ENCODE measurements around the gene CPSF6.
"Not testable (repeated sequence)": the region's sequence is repeated elsewhere in the genome, so short reads cannot be mapped to it uniquely, and the experiment has no call there.

Gene CPSF6

DNA sequence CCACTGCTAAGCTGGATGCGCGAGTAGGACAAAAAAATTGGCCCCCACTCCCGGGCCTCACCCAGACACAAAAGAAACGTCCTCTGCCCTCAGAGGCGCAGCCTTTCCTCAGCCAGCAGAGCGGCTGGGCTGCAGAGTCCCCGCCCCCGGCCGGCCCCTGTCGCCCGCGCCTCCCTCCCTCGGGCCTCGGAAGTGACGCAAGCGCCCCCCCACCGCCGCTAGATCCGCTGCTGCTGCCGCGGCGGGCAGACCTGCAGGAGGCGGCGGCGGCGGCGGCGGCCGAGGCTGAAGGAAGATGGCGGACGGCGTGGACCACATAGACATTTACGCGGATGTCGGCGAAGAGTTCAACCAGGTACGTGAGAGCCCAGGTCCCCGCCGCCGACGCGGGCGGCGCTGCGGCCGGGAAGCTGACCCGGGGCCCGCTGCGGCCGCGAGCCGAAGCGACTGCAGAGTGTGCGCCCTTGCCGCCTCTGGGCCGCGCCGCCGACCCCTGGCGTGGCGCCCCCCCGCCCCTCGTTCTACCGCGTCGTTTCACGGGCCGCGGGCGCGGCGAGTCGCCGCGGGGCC lies at the start of gene CPSF6:
TSS of gene CPSF6 (plus strand) at position 218 of the 570 bp plus-strand sequence. CDS start at position 296, 78 bp downstream.
- peaks cover 23 to 25% of the 10 kb centered on the region in 2 donors for H3K4me1 ChIP-seq (ENCODE audit: control insufficient read depth in 2 of 2, insufficient read depth in 2 of 2, low read length in 2 of 2)
- no peaks in the 10 kb centered on the region for H3K36me3 ChIP-seq (ENCODE audit: control insufficient read depth in 2 of 2, insufficient read depth in 2 of 2, low read length in 2 of 2)
- H3K4me3 ChIP-seq (ENCODE audit: low read length in 2 of 2) = peak within 1 kb of the TSS; percentile 83 to 87
- H3K9me3 ChIP-seq (ENCODE audit: control insufficient read depth in 2 of 2, low read length in 2 of 2) = no peaks in the 10 kb centered on the region
- no peaks in the 10 kb centered on the region for H3K27me3 ChIP-seq (ENCODE audit: control insufficient read depth in 2 of 2, insufficient read depth in 2 of 2, low read length in 2 of 2)
- peak within 1 kb of the TSS; percentile 92 to 94 for H3K9ac ChIP-seq (ENCODE audit: low read depth in 1 of 2, low read length in 2 of 2)
- peak within 1 kb of the TSS; percentile 92 to 94 for H3K27ac ChIP-seq (ENCODE audit: low read depth in 2 of 2, low read length in 2 of 2)

DNA sequence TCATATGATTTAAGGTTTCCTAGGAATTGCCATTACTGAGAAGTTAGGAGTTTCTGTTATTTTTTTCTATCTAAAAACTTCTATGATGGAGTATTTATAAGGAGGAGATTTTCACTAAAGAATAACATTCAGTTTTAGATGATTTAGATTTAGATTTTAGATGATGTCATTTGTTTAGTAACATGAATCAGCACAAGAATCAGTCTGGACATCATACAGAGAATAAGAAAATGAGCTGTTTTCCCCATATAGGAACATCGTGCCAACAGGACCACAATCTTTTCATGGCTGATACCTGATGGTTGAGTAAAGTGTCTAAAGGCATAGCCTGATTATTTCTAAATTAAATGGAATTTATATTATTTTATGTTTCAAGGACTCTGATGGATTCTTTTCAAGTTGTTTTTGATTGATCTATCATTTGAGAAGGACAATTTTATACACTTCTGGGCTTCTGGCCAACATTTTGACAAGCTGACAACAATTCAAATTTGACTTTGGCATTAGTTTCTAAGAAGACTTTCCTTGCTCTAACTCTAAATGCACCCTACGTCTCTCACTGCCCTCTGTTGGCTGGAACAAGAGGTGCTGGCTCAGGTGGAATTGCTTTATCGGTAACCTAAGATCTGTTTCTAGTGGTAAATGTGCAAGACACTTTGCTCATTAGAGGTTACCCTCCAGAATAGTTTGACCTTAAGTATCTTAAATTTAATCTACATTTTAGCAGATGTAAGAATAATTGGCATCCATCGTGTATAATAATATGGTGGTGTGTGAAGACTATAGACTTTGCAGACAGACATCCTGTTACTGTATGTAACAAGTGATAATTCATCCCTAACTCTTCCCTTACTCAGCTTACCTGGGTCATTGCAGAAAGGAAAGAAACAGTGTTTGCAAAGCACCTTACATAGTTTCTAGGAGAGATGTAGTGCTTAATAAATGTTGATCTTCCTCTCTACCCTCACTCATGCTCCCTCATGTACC lies 42.8 kb upstream of the CPSF6 start:
- Histone ChIP-seq H3K27me3 (ENCODE audit: control insufficient read depth in 2 of 2, insufficient read depth in 2 of 2, low read length in 2 of 2) (no peaks in the 10 kb centered on the region), H3K36me3 (ENCODE audit: control insufficient read depth in 2 of 2, insufficient read depth in 2 of 2, low read length in 2 of 2) (no peaks in the 10 kb centered on the region), H3K4me3 (ENCODE audit: low read length in 2 of 2) (no peak overlapping the region), H3K4me1 (ENCODE audit: control insufficient read depth in 2 of 2, insufficient read depth in 2 of 2, low read length in 2 of 2) (no peaks in the 10 kb centered on the region), H3K9ac (ENCODE audit: low read depth in 1 of 2, low read length in 2 of 2) (no peak overlapping the region), H3K9me3 (ENCODE audit: control insufficient read depth in 2 of 2, low read length in 2 of 2) (peaks cover 9 to 19% of the 10 kb centered on the region in 2 donors), H3K27ac (ENCODE audit: low read depth in 2 of 2, low read length in 2 of 2) (no peak overlapping the region)

DNA sequence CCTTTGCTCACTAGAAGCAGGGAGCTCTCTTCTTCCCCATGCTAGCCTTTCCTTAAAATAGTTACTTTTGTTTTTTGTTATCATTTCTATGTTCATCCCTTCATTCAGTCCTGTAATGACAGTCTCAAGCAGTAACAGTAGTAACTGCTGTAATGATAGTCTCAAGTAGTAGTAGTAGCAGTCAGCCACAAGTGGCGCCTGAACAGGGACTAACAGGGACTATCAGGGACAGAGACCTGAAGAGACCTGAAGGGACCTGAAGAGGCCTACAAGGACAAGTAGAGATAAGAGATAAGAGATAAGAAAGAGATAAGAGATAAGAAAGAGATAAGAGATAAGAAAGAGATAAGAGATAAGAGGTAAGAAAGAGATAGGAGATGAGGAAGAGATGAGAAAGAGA lies 39.4 kb upstream of the CPSF6 start:
- not testable (repeated sequence) for H3K36me3 ChIP-seq (ENCODE audit: control insufficient read depth in 2 of 2, insufficient read depth in 2 of 2, low read length in 2 of 2); H3K9ac ChIP-seq (ENCODE audit: low read depth in 1 of 2, low read length in 2 of 2); H3K4me1 ChIP-seq (ENCODE audit: control insufficient read depth in 2 of 2, insufficient read depth in 2 of 2, low read length in 2 of 2); H3K27me3 ChIP-seq (ENCODE audit: control insufficient read depth in 2 of 2, insufficient read depth in 2 of 2, low read length in 2 of 2); H3K4me3 ChIP-seq (ENCODE audit: low read length in 2 of 2); H3K27ac ChIP-seq (ENCODE audit: low read depth in 2 of 2, low read length in 2 of 2)
- peaks cover 9 to 19% of the 10 kb centered on the region in 2 donors for H3K9me3 ChIP-seq (ENCODE audit: control insufficient read depth in 2 of 2, low read length in 2 of 2)

- Histone ChIP-seq H3K9me3 (ENCODE audit: control insufficient read depth in 2 of 2, low read length in 2 of 2) (peaks cover 9 to 16% of the 10 kb centered on the region in 2 donors), H3K4me1 (ENCODE audit: control insufficient read depth in 2 of 2, insufficient read depth in 2 of 2, low read length in 2 of 2) (no peaks in the 10 kb centered on the region), H3K9ac (ENCODE audit: low read depth in 1 of 2, low read length in 2 of 2) (no peak overlapping the region), H3K4me3 (ENCODE audit: low read length in 2 of 2) (no peak overlapping the region), H3K27me3 (ENCODE audit: control insufficient read depth in 2 of 2, insufficient read depth in 2 of 2, low read length in 2 of 2) (no peaks in the 10 kb centered on the region), H3K36me3 (ENCODE audit: control insufficient read depth in 2 of 2, insufficient read depth in 2 of 2, low read length in 2 of 2) (no peaks in the 10 kb centered on the region), H3K27ac (ENCODE audit: low read depth in 2 of 2, low read length in 2 of 2) (no peak overlapping the region)
Measured at GRCh38 chr12:69204191-69204590, 35.2 kb upstream of the CPSF6 start.

DNA sequence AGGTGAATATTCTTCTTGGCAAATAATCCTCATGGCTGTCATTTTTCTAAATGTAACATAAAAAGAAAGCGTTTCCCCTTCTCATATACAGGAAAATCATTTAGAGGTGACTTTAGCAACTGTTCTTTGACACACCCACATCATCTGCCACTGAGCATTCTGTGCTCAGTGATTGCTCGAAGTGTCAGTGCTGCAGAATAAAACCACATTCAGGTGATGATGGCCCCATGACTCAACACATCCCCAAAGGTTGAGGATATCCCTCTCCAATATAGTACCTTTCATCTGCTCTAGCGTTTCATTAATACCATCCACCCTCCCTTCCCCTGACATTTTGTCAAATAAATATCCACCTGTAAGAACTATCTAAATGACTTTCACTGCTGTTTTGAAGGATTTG lies 28.7 kb upstream of the CPSF6 start:
- Histone ChIP-seq H3K9ac (ENCODE audit: low read depth in 1 of 2, low read length in 2 of 2) (no peak overlapping the region), H3K36me3 (ENCODE audit: control insufficient read depth in 2 of 2, insufficient read depth in 2 of 2, low read length in 2 of 2) (no peaks in the 10 kb centered on the region), H3K4me3 (ENCODE audit: low read length in 2 of 2) (no peak overlapping the region), H3K9me3 (ENCODE audit: control insufficient read depth in 2 of 2, low read length in 2 of 2) (no peaks in the 10 kb centered on the region), H3K4me1 (ENCODE audit: control insufficient read depth in 2 of 2, insufficient read depth in 2 of 2, low read length in 2 of 2) (no peaks in the 10 kb centered on the region), H3K27ac (ENCODE audit: low read depth in 2 of 2, low read length in 2 of 2) (no peak overlapping the region), H3K27me3 (ENCODE audit: control insufficient read depth in 2 of 2, insufficient read depth in 2 of 2, low read length in 2 of 2) (no peaks in the 10 kb centered on the region)

DNA sequence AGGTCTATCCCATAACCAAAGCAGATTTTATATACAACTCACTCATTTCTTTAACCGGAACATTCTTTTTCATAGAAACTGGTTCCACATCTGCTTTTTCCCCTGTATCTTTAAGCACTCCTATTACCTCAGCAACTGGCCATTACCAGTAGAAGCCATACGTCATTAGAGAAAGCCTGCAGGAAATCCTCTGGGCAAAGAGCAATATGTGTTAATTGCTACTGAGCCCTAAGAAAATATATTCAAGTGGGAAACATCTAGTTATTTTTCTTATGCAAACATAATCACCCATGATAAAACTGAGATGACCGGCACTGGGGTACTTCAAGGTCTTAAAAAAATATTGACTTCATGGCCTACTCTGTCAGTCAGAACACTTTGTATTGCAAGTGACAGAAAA lies 28.2 kb upstream of the CPSF6 start:
- Histone ChIP-seq H3K9ac (ENCODE audit: low read depth in 1 of 2, low read length in 2 of 2) (no peak overlapping the region), H3K27me3 (ENCODE audit: control insufficient read depth in 2 of 2, insufficient read depth in 2 of 2, low read length in 2 of 2) (no peaks in the 10 kb centered on the region), H3K36me3 (ENCODE audit: control insufficient read depth in 2 of 2, insufficient read depth in 2 of 2, low read length in 2 of 2) (no peaks in the 10 kb centered on the region), H3K27ac (ENCODE audit: low read depth in 2 of 2, low read length in 2 of 2) (no peak overlapping the region), H3K4me3 (ENCODE audit: low read length in 2 of 2) (no peak overlapping the region), H3K9me3 (ENCODE audit: control insufficient read depth in 2 of 2, low read length in 2 of 2) (no peaks in the 10 kb centered on the region), H3K4me1 (ENCODE audit: control insufficient read depth in 2 of 2, insufficient read depth in 2 of 2, low read length in 2 of 2) (no peaks in the 10 kb centered on the region)

- H3K9me3 ChIP-seq (ENCODE audit: control insufficient read depth in 2 of 2, low read length in 2 of 2) = no peaks in the 10 kb centered on the region
- H3K27ac ChIP-seq (ENCODE audit: low read depth in 2 of 2, low read length in 2 of 2) = no peak overlapping the region
- no peak overlapping the region for H3K4me3 ChIP-seq (ENCODE audit: low read length in 2 of 2)
- no peak overlapping the region for H3K9ac ChIP-seq (ENCODE audit: low read depth in 1 of 2, low read length in 2 of 2)
- H3K27me3 ChIP-seq (ENCODE audit: control insufficient read depth in 2 of 2, insufficient read depth in 2 of 2, low read length in 2 of 2) = no peaks in the 10 kb centered on the region
- H3K36me3 ChIP-seq (ENCODE audit: control insufficient read depth in 2 of 2, insufficient read depth in 2 of 2, low read length in 2 of 2) = no peaks in the 10 kb centered on the region
- H3K4me1 ChIP-seq (ENCODE audit: control insufficient read depth in 2 of 2, insufficient read depth in 2 of 2, low read length in 2 of 2) = no peaks in the 10 kb centered on the region
Measured at GRCh38 chr12:69214169-69214568, 25.2 kb upstream of the CPSF6 start.

GRCh38 chr12:69225251-69225910 lies 14.0 kb upstream of the CPSF6 start:
- H3K9ac ChIP-seq (ENCODE audit: low read depth in 1 of 2, low read length in 2 of 2) = no peak overlapping the region
- no peak overlapping the region for H3K4me3 ChIP-seq (ENCODE audit: low read length in 2 of 2)
- H3K27ac ChIP-seq (ENCODE audit: low read depth in 2 of 2, low read length in 2 of 2) = no peak overlapping the region
- no peaks in the 10 kb centered on the region for H3K27me3 ChIP-seq (ENCODE audit: control insufficient read depth in 2 of 2, insufficient read depth in 2 of 2, low read length in 2 of 2)
- no peaks in the 10 kb centered on the region for H3K4me1 ChIP-seq (ENCODE audit: control insufficient read depth in 2 of 2, insufficient read depth in 2 of 2, low read length in 2 of 2)
- H3K9me3 ChIP-seq (ENCODE audit: control insufficient read depth in 2 of 2, low read length in 2 of 2) = no peaks in the 10 kb centered on the region
- H3K36me3 ChIP-seq (ENCODE audit: control insufficient read depth in 2 of 2, insufficient read depth in 2 of 2, low read length in 2 of 2) = no peaks in the 10 kb centered on the region

DNA sequence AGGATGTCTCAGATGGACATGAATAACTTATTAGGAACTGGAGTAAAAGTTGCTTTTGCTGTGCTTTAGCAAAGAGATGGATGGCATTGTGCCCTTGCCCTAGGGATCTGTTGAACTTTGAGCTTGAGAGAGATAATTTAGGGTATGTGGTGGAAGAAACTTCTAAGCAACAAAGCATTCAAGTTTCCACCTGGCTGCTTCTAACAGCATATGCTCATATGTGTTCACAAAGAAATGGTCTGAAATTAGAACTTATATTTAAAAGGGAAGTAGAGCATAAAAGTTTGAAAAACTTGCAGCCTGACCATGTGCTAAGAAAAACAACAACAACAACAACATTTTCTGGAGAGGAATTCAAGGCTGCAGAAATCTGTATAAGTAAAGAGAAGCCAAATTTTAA lies 7.9 kb upstream of the CPSF6 start:
- no peaks in the 10 kb centered on the region for H3K27me3 ChIP-seq (ENCODE audit: control insufficient read depth in 2 of 2, insufficient read depth in 2 of 2, low read length in 2 of 2)
- peaks cover 0 to 2% of the 10 kb centered on the region in 2 donors for H3K9me3 ChIP-seq (ENCODE audit: control insufficient read depth in 2 of 2, low read length in 2 of 2)
- no peaks in the 10 kb centered on the region for H3K4me1 ChIP-seq (ENCODE audit: control insufficient read depth in 2 of 2, insufficient read depth in 2 of 2, low read length in 2 of 2)
- no peaks in the 10 kb centered on the region for H3K36me3 ChIP-seq (ENCODE audit: control insufficient read depth in 2 of 2, insufficient read depth in 2 of 2, low read length in 2 of 2)
- no peak overlapping the region for H3K4me3 ChIP-seq (ENCODE audit: low read length in 2 of 2)
- no peak overlapping the region for H3K27ac ChIP-seq (ENCODE audit: low read depth in 2 of 2, low read length in 2 of 2)
- H3K9ac ChIP-seq (ENCODE audit: low read depth in 1 of 2, low read length in 2 of 2) = no peak overlapping the region

All from mucosa of rectum (tissue), 2 donors.